Heart right ventricle (tissue), 16 donors: ENCODE results near the gene TBX15. TPM values are rescaled to one million over a fixed set of nuclear protein-coding genes. Genes with fewer than 3 reads are reported as not detected.

Source experiments
- ATAC-seq, 8 donors: fragments of 200-7000 bp; cut with Tn5 transposase; one replicate each; pipeline ENCODE4 v1.9.1; 2020; ENCODE audit warnings: mild to moderate bottlenecking in 8 of 8, moderate library complexity in 8 of 8, moderate number of reproducible peaks in 1 of 8
- DNase-seq, 2 donors: peaks; one replicate each; pipeline ENCODE4 v3.0.0-alpha.2; 2020
- H3K27ac ChIP-seq, 10 donors: fragments of 200-600 bp; sonication (generic) in 2 of 10; one replicate each; pipeline versions ENCODE4 v1.5.0 to v1.8.0; 2020 to 2022; ENCODE audit warnings: mild to moderate bottlenecking in 3 of 10
- H3K27me3 ChIP-seq, 7 donors: fragments of 200-600 bp; one replicate each; pipeline ENCODE4 v1.8.0; 2021 to 2022; ENCODE audit warnings: mild to moderate bottlenecking in 2 of 7
- H3K36me3 ChIP-seq, 9 donors: fragments of 200-600 bp; sonication (generic) in 1 of 9; one replicate each; pipeline versions ENCODE4 v1.5.0 to v1.8.0; 2020 to 2022; ENCODE audit warnings: mild to moderate bottlenecking in 2 of 9
- H3K4me1 ChIP-seq, 9 donors: fragments of 200-600 bp; sonication (generic) in 1 of 9; one replicate each; pipeline versions ENCODE4 v1.5.0 to v1.8.0; 2020 to 2022; ENCODE audit warnings: mild to moderate bottlenecking in 4 of 9
- H3K4me3 ChIP-seq, 10 donors: fragments of 200-600 bp; sonication (generic) in 2 of 10; one replicate each; pipeline versions ENCODE4 v1.5.0 to v1.8.0; 2020 to 2022; ENCODE audit warnings: mild to moderate bottlenecking in 7 of 10, moderate library complexity in 2 of 10
- H3K9me3 ChIP-seq, 11 donors: fragments of 200-600 bp in 10 of 11; sonication (generic) in 2 of 11; one replicate each; pipeline versions ENCODE4 v1.5.0 to v1.8.0; 2013 to 2022; ENCODE audit warnings: mild to moderate bottlenecking in 2 of 11, control low read depth in 1 of 11, moderate library complexity in 1 of 11
- CTCF ChIP-seq, 9 donors: fragments of 200-600 bp; sonication (generic) in 2 of 9; IDR thresholded peaks; one replicate each; pipeline versions ENCODE4 v1.5.0 to v1.8.0; 2021 to 2022; ENCODE audit warnings: antibody characterized with exemption in 9 of 9, mild to moderate bottlenecking in 5 of 9, moderate library complexity in 1 of 9
- WGBS, 2 donors: extraction: QIAGEN DNeasy Blood & Tissue Kit; methylation state at CpG; one replicate each; pipeline ENCODE4 v1.1.7; 2013; ENCODE audit warnings: inconsistent platforms in 1 of 2; 5-methylcytosine and 5-hydroxymethylcytosine counted together
- intact Hi-C, 10 donors: fragments of 100-400 bp; cut with DNase I; formaldehyde crosslinking; loops; one replicate each; pipeline versions ENCODE4 v1.11.1 to v1.14.2; 2022
- polyA plus RNA-seq, 2 donors: library from polyadenylated mRNA; stranded (reverse); fragments of 200-250 nt; gene quantifications; one replicate each; pipeline ENCODE4 v1.2.3, GENCODE V29; 2013
- total RNA-seq, 10 donors: library from RNA; stranded (reverse); fragmentation: NEBNext Ultra II Directional in 3 of 10; extraction: Animal tissue kit (Norgen Biotek cat#: 25700) in 3 of 10; gene quantifications; one replicate each; pipeline versions ENCODE4 v1.2.1 to v1.2.4, GENCODE V29; 2021 to 2023
- donor health status: Arrhythmogenic right ventricular cardiomyopathy.
- donor health status: ischemic (EF 13 %, LVEDD 7.1; RV severe dilation, severe dysfunction).
- donor health status: healthy with polysubstance abuse.
- donor health status: DM: no; HTN: yes; CAD: no.
- donor health status: DM: no; HTN: no; CAD: no.
- donor health status: ischemic (EF 25% LVEDD 6.9; RV normal size, moderate dysfunction).
- donor health status: ischemic (EF 25% LVEDD 5.7; RV mildly dilated, moderate dysfunction).
- donor health status: healthy.
- donor health status: DM: yes; HTN: yes; CAD: no.
- donor health status: Ischemic cardiomyopathy.
- donor health status: ischemic (EF 35%, LVEDD 5.7; RV mildly dilated, moderate dysfunction).
- donor health status: nonischemic (EF 11% LVEDD 7.7; RV severe dilation, severe dysfunction).
- donor health status: DM: yes; HTN: yes; CAD: no.
- donor health status: PGD.
- donor health status: ischemic (EF 29% LVEDD 5.4; RV normal size, mild dysfunction).
- donor health status: nonischemic (EF 23%, LVEDD 6.1; RV moderate dilation, normal function).

TBX15 gene
- total and polyA plus RNA-seq, 12 donors, result 0.18 to 1.1 (median 0.47) TPM

- H3K27ac ChIP-seq, result no peak overlapping the region
- DNase-seq (no peak), ATAC-seq (no peak)
- intact Hi-C loops, result loop anchor here in 1 of 10 donors (10.0 kb wide), 1 partner anchor 83 kb away; no protein-coding TSS in a partner anchor
- H3K9me3 ChIP-seq, result no peaks in the 10 kb centered on the region
- H3K4me1 ChIP-seq, result no peaks in the 10 kb centered on the region
- TF ChIP-seq CTCF (IDR thresholded peaks at IDR 0.05), result no peak
- no peak overlapping the region for H3K4me3 ChIP-seq
- H3K27me3 ChIP-seq, result peaks cover 0 to 8% (median 0%) of the 10 kb centered on the region in 7 donors
- no peaks in the 10 kb centered on the region for H3K36me3 ChIP-seq
These were observed 80.7 kb downstream of the TBX15 start for GRCh38 chr1:118907466-118907865.

GRCh38 chr1:118905671-118906070 lies 82.5 kb downstream of the TBX15 start:
- Histone ChIP-seq H3K4me3 (no peak overlapping the region), H3K9me3 (no peaks in the 10 kb centered on the region), H3K27ac (no peak overlapping the region), H3K4me1 (no peaks in the 10 kb centered on the region), H3K36me3 (no peaks in the 10 kb centered on the region), H3K27me3 (peaks cover 0 to 8% (median 0%) of the 10 kb centered on the region in 7 donors)
- 87 to 93% methylated on average over 1 of the region's 1 CpG for WGBS, 2 donors
- ATAC-seq (no peak), DNase-seq (no peak)
- TF ChIP-seq CTCF (IDR thresholded peaks at IDR 0.05), result no peak
- intact Hi-C loops, result loop anchor here in 1 of 10 donors (10.0 kb wide), 1 partner anchor 81 kb away; no protein-coding TSS in a partner anchor

DNA sequence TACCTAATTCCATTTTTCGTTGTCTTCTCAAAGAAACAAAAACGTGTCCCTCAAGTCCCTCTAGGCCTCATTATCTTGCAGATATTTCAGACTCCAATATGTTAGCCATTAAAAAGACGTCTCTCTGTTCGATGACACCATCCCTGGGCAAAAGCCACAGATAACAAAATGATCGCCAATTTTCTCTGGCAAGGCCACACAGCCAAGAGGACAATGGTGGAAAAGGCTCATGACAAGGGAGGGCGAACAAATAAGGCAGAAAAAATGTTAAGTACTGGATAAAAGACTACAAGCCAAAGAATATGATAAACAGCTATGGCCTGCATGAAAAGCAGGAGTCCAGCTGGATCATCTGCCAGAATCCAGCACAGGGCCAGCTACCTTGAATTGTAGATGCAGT lies 82.9 kb downstream of the TBX15 start:
- WGBS, 2 donors, result 49 to 52% methylated on average over 6 of the region's 6 CpGs
- Histone ChIP-seq H3K4me1 (no peaks in the 10 kb centered on the region), H3K27me3 (peaks cover 0 to 8% (median 0%) of the 10 kb centered on the region in 7 donors), H3K9me3 (no peaks in the 10 kb centered on the region), H3K36me3 (no peaks in the 10 kb centered on the region), H3K27ac (no peak overlapping the region), H3K4me3 (no peak overlapping the region)
- TF ChIP-seq CTCF (IDR thresholded peaks at IDR 0.05), result no peak
- intact Hi-C loops, result loop anchor here in 1 of 10 donors (10.0 kb wide), 1 partner anchor 80 kb away; no protein-coding TSS in a partner anchor
- ATAC-seq (peak in 4 of 8 donors; percentile 24 to 52 (median 43)), DNase-seq (no peak)

GRCh38 chr1:118902711-118903191 lies 85.4 kb downstream of the TBX15 start:
- H3K9me3 ChIP-seq, result peaks cover 0 to 3% (median 0%) of the 10 kb centered on the region in 11 donors
- peaks cover 0 to 3% (median 0%) of the 10 kb centered on the region in 7 donors for H3K27me3 ChIP-seq
- no peak for TF ChIP-seq CTCF (IDR thresholded peaks at IDR 0.05)
- 79 to 84% methylated on average over 6 of the region's 6 CpGs for WGBS, 2 donors
- H3K27ac ChIP-seq, result no peak overlapping the region
- H3K4me3 ChIP-seq, result no peak overlapping the region
- intact Hi-C loops, result loop anchor here in 1 of 10 donors (10.0 kb wide), 1 partner anchor 78 kb away; no protein-coding TSS in a partner anchor
- H3K4me1 ChIP-seq, result no peaks in the 10 kb centered on the region
- H3K36me3 ChIP-seq, result no peaks in the 10 kb centered on the region
- ATAC-seq (no peak), DNase-seq (no peak)
